COLO668 (cell line): Measurements from ENCODE around the gene TP73.
A peak's percentile ranks its signal among the peaks of the same experiment; 100 is the strongest.

Experiments
- DNase-seq: peaks from one replicate; lab custom pipeline; 2025; ENCODE audit not compliant: unreplicated experiment; lab: John Stamatoyannopoulos, UW

Gene TP73

GRCh38 chr1:3776231-3776961, 124.1 kb downstream of the TP73 start:
- peak; percentile 78 for DNase-seq

- DNase-seq, result peak; percentile 32
Measured at GRCh38 chr1:3777078-3777547, 124.8 kb downstream of the TP73 start.

GRCh38 chr1:3777647-3778589, 125.6 kb downstream of the TP73 start:
- DNase-seq, result no peak

GRCh38 chr1:3778590-3779264, 126.4 kb downstream of the TP73 start:
- DNase-seq, result no peak

- no peak for DNase-seq
Measured at GRCh38 chr1:3779265-3779911, 127.1 kb downstream of the TP73 start.

GRCh38 chr1:3779912-3780416, 127.6 kb downstream of the TP73 start:
- no peak for DNase-seq

GRCh38 chr1:3780901-3781300, 128.6 kb downstream of the TP73 start:
- no peak for DNase-seq

- no peak for DNase-seq
Measured at GRCh38 chr1:3783651-3784474, 131.5 kb downstream of the TP73 start.

GRCh38 chr1:3785045-3785444, 132.7 kb downstream of the TP73 start:
- DNase-seq, result no peak

- no peak for DNase-seq
Measured at GRCh38 chr1:3785456-3786157, 133.3 kb downstream of the TP73 start.
